NCI-H345 (cell line): ENCODE data around the gene RAP1A.
"Not testable (repeated sequence)": the region's sequence is repeated elsewhere in the genome, so short reads cannot be mapped to it uniquely, and the experiment has no call there.

ENCODE experiments used
- DNase-seq: peaks from one replicate; lab custom pipeline; 2025; lab: John Stamatoyannopoulos, UW

Gene RAP1A

DNA sequence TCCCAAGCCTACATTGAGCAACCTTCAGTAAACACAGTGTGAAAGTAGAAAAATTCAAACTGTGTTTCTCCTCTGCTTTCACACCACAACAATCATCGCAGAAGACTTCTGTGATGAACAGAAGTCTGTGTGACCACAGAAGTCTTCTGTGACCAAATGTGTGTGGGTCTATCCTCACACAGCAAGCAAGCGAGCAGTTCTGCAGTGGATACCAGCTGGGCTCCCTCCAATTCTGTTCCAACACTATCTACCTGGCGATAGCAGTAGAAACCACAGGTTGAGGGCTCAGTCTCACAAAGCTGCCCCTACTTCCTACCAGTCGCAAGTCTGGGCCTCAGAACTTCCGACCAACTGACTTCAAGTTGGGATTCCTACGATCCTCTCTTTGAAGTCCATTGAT lies 21.0 kb upstream of the RAP1A start:
- no peak for DNase-seq

DNA sequence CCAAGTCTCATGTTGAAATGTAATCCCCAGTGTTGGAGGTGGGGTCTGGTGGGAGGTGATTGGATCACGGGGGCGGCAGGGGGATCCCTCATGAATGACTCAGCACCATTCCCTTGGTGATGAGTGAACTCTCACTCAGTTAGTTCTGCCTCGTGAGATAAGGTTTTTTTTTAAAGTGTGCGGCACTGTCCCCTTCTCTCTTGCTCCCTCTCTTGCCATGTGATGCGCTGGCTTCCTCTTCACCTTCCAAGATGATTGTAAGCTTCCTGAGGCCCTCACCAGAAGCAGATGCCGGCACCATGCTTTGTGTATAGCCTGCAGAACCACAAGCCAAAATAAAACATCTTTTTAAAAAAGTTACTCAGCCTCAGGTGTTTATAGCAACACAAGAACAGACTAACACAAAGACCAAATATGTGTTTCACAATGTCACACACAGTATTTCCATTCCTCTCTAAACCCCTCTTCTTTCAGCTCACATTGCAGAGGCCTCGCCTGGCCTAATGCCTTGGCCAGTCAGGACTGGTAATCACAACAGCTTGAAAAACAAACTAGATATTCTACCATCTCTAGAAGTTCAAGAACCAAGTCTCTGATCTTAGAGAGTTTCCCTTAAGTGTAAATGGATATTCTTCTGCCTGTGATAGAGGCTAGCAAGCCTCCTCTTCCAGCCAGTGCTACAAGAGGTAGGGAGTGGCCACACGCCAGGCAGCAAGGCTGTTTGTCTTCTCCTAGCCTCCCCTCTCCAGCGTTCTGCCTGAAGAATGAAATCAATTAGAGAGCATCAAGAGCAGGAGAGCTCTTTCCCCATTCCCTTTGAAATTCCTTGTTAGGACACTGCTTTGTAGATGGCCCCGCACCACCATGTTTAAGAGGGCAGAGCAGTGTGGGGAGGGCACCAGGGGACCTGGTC lies 19.6 kb upstream of the RAP1A start:
- DNase-seq = no peak

DNA sequence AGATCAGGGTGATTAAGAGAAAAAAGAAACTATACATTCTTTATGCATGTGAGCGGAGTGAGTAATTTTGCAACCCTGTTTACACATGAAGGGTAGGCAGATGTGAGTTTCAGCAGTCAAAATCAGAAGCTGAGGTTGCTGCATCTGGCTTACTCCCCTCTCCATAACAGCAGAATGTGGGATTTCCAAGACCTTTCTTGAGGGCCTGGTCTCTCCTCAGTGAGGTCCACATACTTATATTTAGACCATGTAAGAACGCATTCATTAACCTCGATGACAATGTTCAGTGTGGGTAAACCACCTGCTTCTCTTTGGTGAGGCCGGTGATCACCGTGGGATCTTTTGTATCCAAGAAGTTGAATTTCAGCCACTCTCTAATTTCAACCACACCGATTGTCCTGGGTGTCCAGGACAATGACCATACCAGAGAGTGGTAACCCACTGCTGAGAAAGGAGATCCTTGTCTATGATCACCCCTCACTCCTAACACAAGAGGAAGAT lies 18.7 kb upstream of the RAP1A start:
- DNase-seq = no peak

DNA sequence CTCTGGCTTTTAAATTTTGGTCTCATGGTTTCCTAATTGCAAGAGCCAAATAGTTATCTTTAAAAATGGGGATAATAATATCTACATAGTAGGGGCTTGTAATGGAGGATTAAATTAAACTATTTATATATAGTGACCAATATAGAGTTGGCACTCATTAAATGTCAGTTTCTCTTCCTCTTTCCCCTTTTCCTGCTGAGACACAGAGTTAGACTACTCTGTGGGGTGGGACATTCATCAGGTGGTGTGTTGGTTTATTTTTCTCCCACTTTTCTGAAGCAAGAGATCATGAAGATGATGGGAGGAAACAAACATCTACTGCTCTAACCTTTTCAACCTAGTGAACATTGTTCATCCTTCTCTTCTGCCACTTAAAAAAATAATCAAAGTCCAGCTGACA lies 17.3 kb upstream of the RAP1A start:
- DNase-seq = no peak

DNA sequence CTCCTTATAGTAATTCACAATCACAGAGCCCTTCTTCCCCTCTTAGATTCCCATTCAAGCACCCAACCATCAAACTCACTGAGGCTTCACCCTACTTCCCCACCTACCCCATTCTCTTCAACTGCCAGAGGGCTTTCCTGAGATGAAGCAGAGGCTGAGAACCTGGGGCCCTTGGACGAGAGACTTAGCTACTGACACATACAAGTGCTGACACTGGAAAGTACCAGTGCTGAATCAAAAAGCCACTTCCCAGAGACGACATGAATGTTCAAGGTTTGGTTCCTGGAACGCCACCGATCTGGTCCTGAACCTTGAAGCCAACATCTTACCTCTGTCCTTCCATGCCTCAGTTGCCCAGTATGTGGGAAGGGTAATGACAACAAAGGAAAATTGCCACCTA lies 16.6 kb upstream of the RAP1A start:
- no peak for DNase-seq

DNA sequence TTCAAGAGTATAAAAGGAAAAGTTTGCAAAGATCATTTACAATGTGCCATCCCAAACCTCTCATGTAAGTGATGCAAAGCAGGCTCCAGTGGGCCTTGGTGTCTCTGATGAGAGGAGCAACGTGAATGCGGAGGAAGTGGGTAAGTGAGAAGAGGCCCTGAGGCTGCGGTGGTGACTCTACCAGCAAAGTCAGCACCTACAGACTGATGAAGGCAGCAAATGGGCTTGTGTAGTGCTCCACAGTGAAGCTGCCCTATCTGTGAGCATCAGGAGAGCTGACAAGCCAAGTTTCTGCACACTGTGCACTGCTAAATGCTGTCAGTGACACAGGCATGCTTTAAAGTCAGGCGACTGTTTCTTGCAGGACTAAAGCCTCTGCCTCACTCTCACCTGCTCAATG lies 15.6 kb upstream of the RAP1A start:
- DNase-seq = no peak

DNA sequence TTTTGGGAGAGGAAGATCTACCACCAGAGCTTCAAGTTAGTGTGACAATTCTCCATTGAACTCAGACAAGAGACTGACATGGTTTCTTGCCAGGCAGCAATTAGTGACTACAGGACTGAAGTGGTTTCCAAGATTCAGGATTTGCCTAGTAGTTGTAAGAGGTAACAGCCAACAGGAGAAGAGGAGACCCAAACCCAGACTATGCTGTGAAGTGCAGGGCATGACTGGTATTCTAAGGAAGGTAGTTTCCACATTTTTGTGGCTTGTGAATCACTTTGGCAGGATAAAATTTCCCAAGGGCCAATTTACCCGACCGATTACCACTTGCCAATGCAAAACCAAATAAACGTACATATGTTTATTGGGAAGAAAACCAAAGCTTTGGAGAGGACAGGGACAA lies 14.7 kb upstream of the RAP1A start:
- DNase-seq = no peak

DNA sequence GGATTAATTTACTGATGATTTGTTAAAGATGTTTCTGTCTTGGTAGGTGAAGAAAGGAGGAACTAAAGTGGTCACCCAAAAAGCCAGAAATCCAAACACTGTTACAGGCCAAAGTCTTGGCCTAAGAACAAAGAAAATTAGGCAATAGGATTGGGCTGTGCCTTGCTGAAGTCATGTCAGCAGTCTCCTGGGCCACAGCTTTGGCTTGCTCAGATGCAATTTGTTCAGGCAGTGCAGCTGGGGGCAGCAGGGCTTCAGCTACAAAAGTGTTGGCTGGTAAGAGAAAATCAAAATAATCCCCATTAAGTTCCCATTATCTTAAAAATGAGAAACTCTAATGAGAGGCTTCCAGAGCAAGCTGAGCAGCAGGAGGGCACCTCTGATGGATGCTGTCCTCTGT lies 14.0 kb upstream of the RAP1A start:
- no peak for DNase-seq

DNA sequence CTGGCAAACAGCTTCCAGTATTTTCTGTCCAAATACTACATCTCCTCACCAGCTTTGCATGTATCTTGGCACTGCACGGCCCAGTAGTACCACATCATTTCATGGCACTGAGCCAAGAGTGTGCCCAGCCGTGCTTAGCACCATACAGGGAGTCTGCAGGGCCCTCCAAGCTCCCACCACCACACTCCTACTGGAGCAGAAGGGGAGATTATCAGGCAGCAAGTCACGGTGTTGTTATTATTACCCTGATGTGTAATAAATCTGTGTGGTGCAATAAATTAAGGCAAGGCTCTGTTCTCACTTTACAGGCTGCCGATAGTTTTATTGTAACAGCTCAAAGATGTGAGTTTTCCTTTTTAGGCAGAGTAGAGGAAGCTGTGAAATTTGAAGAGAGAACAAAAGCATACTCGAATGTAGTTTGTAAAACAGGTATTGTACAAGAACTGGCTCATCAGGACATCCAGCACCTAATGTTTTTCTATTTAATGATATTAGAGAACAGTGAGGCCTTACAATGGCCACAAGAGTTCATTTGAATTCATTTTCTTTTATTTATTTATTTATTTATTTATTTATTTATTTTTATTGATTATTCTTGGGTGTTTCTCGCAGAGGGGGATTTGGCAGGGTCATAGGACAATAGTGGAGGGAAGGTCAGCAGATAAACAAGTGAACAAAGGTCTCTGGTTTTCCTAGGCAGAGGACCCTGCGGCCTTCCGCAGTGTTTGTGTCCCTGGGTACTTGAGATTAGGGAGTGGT lies 13.0 kb upstream of the RAP1A start:
- peak; percentile 2 for DNase-seq

DNA sequence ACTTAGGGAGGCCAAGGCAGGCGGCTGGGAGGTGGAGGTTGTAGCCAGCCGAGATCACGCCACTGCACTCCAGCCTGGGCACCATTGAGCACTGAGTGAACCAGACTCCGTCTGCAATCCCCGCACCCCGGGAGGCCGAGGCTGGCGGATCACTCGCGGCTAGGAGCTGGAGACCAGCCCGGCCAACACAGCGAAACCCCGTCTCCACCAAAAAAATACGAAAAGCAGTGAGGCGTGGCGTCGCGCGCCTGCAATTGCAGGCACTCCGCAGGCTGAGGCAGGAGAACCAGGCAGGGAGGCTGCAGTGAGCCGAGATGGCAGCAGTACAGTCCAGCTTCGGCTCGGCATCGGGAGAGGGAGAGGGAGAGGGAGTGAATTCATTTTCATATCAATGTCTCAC lies 11.1 kb upstream of the RAP1A start:
- not testable (repeated sequence) for DNase-seq

DNA sequence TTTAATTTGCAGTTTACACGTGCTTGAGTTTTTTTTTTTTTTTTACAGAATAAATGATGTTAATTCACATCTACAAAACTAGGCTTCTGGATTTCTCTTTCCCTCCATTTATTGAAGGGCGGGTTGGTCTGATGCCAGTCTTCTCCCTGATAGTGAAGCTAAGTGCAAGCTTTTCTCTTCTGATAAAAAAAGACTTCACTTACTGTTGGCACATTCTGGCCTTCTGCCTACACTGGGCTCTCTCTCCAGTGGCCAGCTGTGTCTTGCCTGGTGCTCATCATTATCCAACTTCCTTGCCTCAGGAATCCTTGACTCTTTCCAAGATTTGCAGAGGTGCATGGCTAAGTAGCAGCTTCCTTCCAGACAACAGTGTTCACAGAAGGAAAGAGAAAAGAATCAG lies 7.6 kb upstream of the RAP1A start:
- no peak for DNase-seq

DNA sequence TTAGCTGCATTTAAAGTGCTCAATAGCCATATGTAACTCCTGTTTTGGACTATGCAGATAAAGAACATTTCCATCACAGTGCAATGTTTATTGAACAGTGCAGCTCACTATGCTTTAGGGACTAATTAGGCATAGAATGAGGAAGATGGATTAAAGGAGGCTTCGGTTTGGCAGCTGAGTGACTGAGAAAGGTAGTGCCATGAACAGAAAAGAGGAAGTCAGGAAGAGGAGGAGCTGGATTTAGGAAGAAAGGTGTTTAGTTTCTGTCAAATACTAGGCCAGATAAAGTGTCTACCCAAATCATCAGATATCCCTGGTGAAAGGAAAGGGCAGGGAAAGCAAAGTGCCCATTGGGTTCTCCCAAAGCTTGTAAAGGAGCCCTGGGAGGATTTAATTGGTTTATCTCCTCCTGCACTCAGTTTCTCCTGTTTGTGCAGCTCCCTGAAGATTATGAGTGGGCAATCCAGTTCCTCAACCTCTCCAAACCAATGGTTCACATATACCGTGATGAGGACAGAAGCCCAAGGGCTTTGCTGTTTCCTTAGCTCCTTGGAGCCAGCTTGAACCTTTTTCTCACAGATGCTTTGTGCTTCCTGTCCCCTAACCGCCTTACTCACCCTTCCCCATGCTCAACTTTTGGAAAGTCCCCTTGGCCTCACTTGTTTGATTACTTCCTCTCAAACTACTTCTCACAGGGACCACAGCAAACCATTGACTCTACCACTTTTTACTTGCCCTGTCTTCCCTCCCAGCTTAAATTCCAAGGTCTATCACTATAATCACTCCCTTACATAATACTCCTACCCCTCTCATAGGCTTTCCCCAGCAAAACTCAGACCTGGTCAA lies 3.5 kb upstream of the RAP1A start:
- DNase-seq = no peak

DNA sequence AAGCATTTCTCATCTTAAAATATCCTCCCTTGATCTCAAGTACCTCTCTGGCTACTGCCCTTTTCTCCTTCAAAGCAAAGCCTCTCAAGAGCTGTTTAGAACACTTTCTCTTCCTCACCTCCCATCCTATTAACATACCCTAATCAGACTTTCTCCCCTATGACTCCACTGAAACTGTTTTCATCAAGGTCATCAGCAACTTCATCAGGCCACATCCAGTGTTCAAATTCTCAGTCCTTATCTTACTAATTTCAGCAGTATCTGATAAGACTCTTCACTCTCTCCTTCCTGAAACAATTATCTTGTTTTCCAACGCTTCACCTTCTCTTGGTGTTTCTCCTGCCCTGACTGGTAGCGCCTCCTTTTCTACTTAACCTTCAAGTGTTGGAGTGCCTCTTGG lies 1.5 kb upstream of the RAP1A start:
- no peak for DNase-seq

DNA sequence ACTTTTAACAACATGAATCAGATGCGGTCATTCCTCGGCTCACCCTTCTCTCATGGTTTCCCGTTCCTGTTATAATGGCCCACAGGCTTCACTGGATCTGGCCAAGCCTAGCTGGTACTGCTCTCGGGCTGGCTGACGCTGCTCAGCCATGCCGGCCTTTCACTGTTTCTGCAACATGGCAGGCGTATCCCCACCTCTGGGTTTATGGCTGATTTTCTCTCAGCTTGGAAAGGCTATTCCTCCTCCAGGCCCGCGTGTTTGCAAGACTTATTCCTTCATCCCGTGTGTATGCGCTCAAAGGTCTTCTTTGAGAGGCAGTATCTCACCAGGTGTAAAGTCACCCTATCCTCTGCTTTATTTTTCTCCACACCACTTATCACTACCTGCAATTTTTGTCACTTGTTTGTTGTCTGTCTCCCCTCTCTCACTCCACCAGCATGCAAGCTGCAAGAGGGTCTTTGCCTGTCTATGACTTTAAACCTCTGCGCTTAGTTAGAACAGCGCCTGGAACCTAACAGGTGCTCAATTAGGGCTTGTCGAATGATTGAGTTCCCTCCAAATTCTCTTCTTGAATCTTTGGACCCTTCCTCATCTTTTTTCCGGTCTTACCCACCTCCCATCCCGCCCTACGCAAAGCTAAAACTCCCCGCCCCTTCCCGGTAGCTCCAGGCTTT lies 491 bp upstream of the RAP1A start:
- DNase-seq = no peak

DNA sequence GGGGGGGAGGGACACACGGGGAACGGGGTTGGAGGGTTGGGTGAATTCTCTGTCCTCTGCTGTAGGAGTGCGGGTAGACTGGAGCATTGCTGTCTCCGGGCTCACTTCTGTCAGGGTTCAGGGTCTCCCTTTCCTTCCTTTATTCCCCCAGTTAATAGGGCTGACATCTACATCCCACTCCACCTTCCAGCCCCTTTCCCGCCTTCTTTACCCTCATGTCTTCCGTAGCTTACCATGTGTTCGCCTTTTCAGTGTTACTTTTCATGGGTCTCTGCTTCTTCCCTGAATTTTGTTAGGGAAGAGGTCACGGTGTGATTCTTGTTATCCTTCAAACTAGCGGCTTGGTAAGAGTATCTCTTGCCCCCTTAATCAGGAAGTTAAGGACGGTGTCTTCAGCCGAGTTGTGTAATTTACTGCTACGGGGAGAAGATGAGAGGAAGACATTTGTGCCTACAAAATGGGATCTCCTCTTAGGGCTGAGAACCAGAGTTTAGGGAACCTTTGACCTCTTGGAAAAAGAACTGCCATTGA lies 917 bp downstream of the RAP1A start:
- no peak for DNase-seq

DNA sequence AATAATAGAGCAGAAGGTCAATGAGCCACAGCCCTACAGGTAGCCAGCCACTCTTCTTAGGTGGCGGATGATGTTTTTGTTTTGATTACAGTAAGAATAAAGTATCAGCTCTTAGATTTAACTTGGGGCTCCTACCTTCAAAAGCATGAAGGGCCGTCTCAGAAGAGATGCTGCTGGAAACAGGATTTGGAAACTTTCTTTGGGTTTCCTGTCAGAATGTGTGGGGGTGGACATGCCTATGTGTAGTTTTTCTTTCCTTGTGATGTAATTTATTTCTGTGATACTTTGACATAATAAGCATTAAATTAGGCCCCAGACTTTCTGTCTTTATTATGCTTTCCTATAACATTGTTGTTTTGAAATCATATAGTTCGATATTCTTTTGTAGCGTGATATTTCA lies 1.5 kb downstream of the RAP1A start:
- DNase-seq = no peak

DNA sequence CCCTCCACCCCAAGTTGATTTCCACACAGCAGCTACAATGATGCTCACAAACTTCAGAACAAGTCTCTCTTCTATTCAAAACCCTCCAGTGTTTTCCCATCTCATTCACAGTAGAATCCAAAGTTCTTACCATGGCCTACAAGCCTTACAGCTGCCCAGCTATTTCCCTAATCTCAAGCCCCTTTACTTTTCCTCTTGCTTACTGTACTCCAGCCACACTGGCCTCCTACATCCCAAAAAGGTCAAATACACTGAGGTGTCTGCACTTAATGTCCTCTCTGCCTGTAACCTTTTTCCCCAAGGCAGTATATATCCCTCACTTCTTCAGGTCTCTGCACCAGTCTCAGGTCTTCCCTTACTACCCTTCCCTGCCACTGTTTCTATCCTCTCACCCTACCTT lies 2.6 kb downstream of the RAP1A start:
- DNase-seq = no peak

DNA sequence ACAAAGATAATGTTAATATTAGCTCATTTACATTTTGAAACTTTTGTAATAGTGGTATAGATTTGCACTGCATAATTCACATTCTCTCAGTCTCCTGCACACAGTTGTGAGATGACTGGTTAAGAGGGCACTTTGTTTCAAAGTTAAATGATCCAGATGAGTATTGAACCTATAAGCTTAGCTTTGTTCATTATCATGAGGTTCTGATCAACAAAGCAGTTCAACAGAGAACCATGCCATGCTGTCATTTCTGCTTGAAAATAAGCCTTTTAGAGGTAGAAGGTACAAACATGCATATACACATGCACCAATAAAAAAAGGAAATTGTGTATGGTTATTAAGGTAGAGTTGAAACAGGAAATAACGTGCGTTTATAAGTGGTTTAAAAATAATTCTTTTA lies 4.8 kb downstream of the RAP1A start:
- DNase-seq = no peak

DNA sequence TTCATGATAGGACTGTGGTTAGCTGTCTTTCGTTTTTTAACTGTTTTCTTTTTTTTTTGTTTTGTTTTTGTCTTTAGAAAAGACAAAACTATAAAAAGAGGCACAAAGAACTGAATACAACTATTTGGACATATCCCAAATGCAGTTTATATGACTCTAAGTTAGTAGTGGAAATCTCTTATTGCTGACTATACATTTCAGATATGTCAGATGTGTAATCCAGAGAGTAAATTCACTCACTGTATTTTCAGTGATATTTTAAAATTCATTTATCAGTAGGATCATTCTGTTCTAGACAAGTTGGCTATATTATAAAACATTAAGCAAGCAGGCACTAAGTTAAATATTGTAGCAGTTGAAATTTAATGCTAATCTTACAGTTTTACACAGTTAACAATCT lies 5.7 kb downstream of the RAP1A start:
- DNase-seq = no peak

DNA sequence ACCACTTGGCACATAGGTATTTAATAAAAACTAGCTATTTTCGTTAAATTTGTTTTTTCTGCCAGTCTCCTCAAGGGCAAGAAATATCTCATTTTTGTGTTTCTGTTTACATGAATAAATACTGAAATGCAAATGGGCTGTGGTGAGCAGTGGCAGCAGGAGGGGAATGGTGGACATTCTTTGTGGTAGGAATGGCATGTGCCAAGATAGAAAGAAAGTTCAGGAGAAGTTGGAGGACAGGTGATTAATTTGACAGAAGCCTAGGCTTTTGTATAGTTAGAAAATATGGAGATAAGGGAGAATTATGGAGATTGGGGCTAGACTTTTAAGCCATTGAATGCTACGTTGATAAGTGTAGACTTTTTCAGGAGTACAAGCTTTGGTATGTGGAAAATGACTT lies 8.6 kb downstream of the RAP1A start:
- DNase-seq = no peak

DNA sequence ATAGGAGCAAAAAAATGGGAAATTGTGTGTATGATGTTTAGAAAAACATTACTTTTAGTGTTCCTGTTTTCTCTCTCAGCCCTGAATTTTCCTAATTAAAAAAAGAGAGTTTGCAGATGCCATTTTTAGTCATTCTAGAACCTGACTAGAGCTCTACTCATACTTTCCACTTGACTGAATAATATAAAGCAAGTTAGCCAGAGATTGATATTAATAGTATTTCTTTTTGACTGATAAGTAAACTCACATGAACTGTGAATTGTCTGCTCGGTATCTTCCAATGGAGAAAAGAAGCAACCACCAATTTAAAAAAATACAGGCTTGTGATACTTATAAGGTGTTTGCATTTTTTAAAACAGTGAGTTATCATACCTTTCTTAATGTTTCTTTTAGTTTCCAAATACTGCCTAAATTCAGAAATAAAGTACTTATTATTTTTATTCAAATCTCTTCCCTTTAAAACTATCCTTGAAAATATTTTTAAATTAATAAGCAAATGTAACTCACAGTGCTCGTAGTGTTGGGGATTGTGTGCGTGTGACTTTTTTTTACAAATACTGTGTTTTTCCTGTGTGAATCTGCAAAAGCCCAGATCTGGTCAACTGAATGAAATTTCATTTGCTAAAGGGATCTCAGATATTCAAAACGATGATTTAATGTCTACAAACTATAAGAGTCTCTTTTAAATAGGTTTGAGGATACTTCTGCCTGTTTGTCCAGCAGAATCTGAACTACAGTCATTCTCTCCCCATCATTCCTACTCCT lies 9.8 kb downstream of the RAP1A start:
- no peak for DNase-seq
